G401 (cell line): Measurements from ENCODE around the gene PACRG. TPM values are rescaled to one million over a fixed set of nuclear protein-coding genes. Genes with fewer than 3 reads are reported as not detected.

Experiments
- DNase-seq: peaks from one replicate; pipeline ENCODE4 v3.0.0-alpha.2; 2015; ENCODE audit warnings: low spot score
- in situ Hi-C: cut with HindIII; loops from 2 replicates; pipeline ENCODE4 v1.10.0; 2016; ENCODE audit warnings: low sequenced_read_pairs, mixed read lengths
- total RNA-seq: library from RNA; depleted of rRNA; stranded (reverse); fragments of >200 nt; shearing (Covaris generic); gene quantifications from 2 replicates; pipeline ENCODE4 v1.2.3, GENCODE V29; 2014

Gene PACRG
- total RNA-seq, 1 experiment from 2014 or later = not detected

- no peak for DNase-seq
Observed at GRCh38 chr6:162854228-162854627, 126.5 kb downstream of the PACRG start.

GRCh38 chr6:162854734-162855191 is 127.0 kb downstream of the PACRG start:
- in situ Hi-C loops = no loop called here
- DNase-seq = peak; percentile 9

More at GRCh38 chr6:162854228-162854627, 126.5 kb downstream of the PACRG start:
- in situ Hi-C loops = no loop called here

GRCh38 chr6:162856885-162857284 is 129.1 kb downstream of the PACRG start:
- in situ Hi-C loops = no loop called here
- DNase-seq = peak; percentile 78

- in situ Hi-C loops = no loop called here
Observed at GRCh38 chr6:162857326-162857725, 129.6 kb downstream of the PACRG start.

GRCh38 chr6:162862462-162862861 is 134.7 kb downstream of the PACRG start:
- in situ Hi-C loops = no loop called here

More at GRCh38 chr6:162857326-162857725, 129.6 kb downstream of the PACRG start:
- no peak for DNase-seq

GRCh38 chr6:162862941-162863340 is 135.2 kb downstream of the PACRG start:
- in situ Hi-C loops = no loop called here
- no peak for DNase-seq

More at GRCh38 chr6:162862462-162862861, 134.7 kb downstream of the PACRG start:
- no peak for DNase-seq

GRCh38 chr6:162863821-162864220 is 136.0 kb downstream of the PACRG start:
- in situ Hi-C loops = no loop called here

GRCh38 chr6:162864911-162865310 is 137.1 kb downstream of the PACRG start:
- in situ Hi-C loops = no loop called here
- DNase-seq = no peak

More at GRCh38 chr6:162863821-162864220, 136.0 kb downstream of the PACRG start:
- no peak for DNase-seq

GRCh38 chr6:162866656-162867055 is 138.9 kb downstream of the PACRG start:
- in situ Hi-C loops = no loop called here
- no peak for DNase-seq

GRCh38 chr6:162868397-162868796 is 140.6 kb downstream of the PACRG start:
- DNase-seq = no peak
- in situ Hi-C loops = no loop called here

GRCh38 chr6:162871966-162872365 is 144.2 kb downstream of the PACRG start:
- in situ Hi-C loops = no loop called here

GRCh38 chr6:162873537-162873936 is 145.8 kb downstream of the PACRG start:
- no peak for DNase-seq
- in situ Hi-C loops = no loop called here

More at GRCh38 chr6:162871966-162872365, 144.2 kb downstream of the PACRG start:
- DNase-seq = no peak

- in situ Hi-C loops = no loop called here
- DNase-seq = no peak
Observed at GRCh38 chr6:162875070-162875469, 147.3 kb downstream of the PACRG start.

- no peak for DNase-seq
- in situ Hi-C loops = no loop called here
Observed at GRCh38 chr6:162882801-162883481, 155.2 kb downstream of the PACRG start.

GRCh38 chr6:162887981-162888689 is 160.4 kb downstream of the PACRG start:
- in situ Hi-C loops = no loop called here
- no peak for DNase-seq

- DNase-seq = no peak
- in situ Hi-C loops = no loop called here
Observed at GRCh38 chr6:162889303-162889702, 161.5 kb downstream of the PACRG start.

GRCh38 chr6:162898011-162898410 is 170.2 kb downstream of the PACRG start:
- DNase-seq = no peak
- in situ Hi-C loops = no loop called here

- in situ Hi-C loops = no loop called here
Observed at GRCh38 chr6:162899148-162899547, 171.4 kb downstream of the PACRG start.

GRCh38 chr6:162900503-162900902 is 172.7 kb downstream of the PACRG start:
- no peak for DNase-seq
- in situ Hi-C loops = no loop called here

More at GRCh38 chr6:162899148-162899547, 171.4 kb downstream of the PACRG start:
- DNase-seq = no peak

GRCh38 chr6:162904069-162904663 is 176.4 kb downstream of the PACRG start:
- DNase-seq = no peak
- in situ Hi-C loops = no loop called here
